Mesendoderm (in vitro differentiated cells): ENCODE measurements around the gene RUNDC3A.
"Not testable (repeated sequence)": the region's sequence is repeated elsewhere in the genome, so short reads cannot be mapped to it uniquely, and the experiment has no call there.

Experiments used
- DNase-seq: peaks from one replicate; pipeline ENCODE4 v3.0.0; 2013
- H2AK5ac ChIP-seq: 2 replicates; pipeline ENCODE4 v1.6.1; 2013; ENCODE audit warnings: low read length, inconsistent platforms
- H2BK120ac ChIP-seq: 2 replicates; pipeline ENCODE4 v1.6.1; 2013; ENCODE audit warnings: low read depth, mild to moderate bottlenecking, low read length, moderate library complexity, mixed read lengths
- H2BK15ac ChIP-seq: replicated peaks from 2 replicates; pipeline ENCODE4 v1.6.1; 2013; ENCODE audit warnings: low read depth, mild to moderate bottlenecking, moderate library complexity
- H2BK5ac ChIP-seq: 2 replicates; pipeline ENCODE4 v1.6.1; 2013; ENCODE audit warnings: low read length, inconsistent platforms
- H3K18ac ChIP-seq: 2 replicates; pipeline ENCODE4 v1.6.1; 2013; ENCODE audit warnings: mild to moderate bottlenecking, low read length, mixed read lengths
- H3K23ac ChIP-seq: one replicate; pipeline ENCODE4 v1.6.1; 2013; ENCODE audit warnings: low read length
- H3K27ac ChIP-seq: 2 replicates; pipeline ENCODE4 v1.5.1; 2013; ENCODE audit warnings: low read depth, mild to moderate bottlenecking, inconsistent platforms, low read length, moderate library complexity
- H3K27me3 ChIP-seq: 2 replicates; pipeline ENCODE4 v1.6.1; 2013; ENCODE audit warnings: low read length, control low read depth, mild to moderate bottlenecking, inconsistent platforms; ENCODE audit not compliant: insufficient read depth, poor library complexity
- H3K36me3 ChIP-seq: 2 replicates; pipeline ENCODE4 v1.6.1; 2013; ENCODE audit warnings: low read length, inconsistent platforms; ENCODE audit not compliant: control insufficient read depth, insufficient read depth
- H3K4ac ChIP-seq: one replicate; pipeline ENCODE4 v1.6.1; 2013; ENCODE audit warnings: low read depth, mild to moderate bottlenecking, low read length, moderate library complexity
- H3K4me1 ChIP-seq: 2 replicates; pipeline ENCODE4 v1.6.1; 2013; ENCODE audit warnings: low read depth, low read length, inconsistent platforms; ENCODE audit not compliant: control insufficient read depth
- H3K4me2 ChIP-seq: 2 replicates; pipeline ENCODE4 v1.6.1; 2013; ENCODE audit warnings: low read length
- H3K4me3 ChIP-seq: 2 replicates; pipeline ENCODE4 v1.5.1; 2013; ENCODE audit warnings: mild to moderate bottlenecking, low read length
- H3K56ac ChIP-seq: one replicate; pipeline ENCODE4 v1.6.1; 2013; ENCODE audit warnings: low read length
- H3K79me1 ChIP-seq: 2 replicates; pipeline ENCODE4 v1.6.1; 2013; ENCODE audit warnings: low read length, inconsistent platforms
- H3K79me2 ChIP-seq: 2 replicates; pipeline ENCODE4 v1.6.1; 2013; ENCODE audit warnings: mild to moderate bottlenecking, low read length; ENCODE audit not compliant: control insufficient read depth, insufficient read depth
- H3K9ac ChIP-seq: 2 replicates; pipeline ENCODE4 v1.6.1; 2013; ENCODE audit warnings: low read length, inconsistent platforms
- H4K5ac ChIP-seq: one replicate; pipeline ENCODE4 v1.6.1; 2013; ENCODE audit warnings: low read length
- H4K8ac ChIP-seq: one replicate; pipeline ENCODE4 v1.6.1; 2013; ENCODE audit warnings: low read depth, mild to moderate bottlenecking, control low read depth, low read length, moderate library complexity
- WGBS: extraction: QIAGEN DNeasy Blood & Tissue Kit; methylation state at CpG from one replicate; pipeline ENCODE4 v1.1.7; 2013; ENCODE audit warnings: low lambda C conversion rate, missing lambda C conversion rate; ENCODE audit not compliant: insufficient coverage; ENCODE audit errors: extremely low coverage; 5-methylcytosine and 5-hydroxymethylcytosine counted together

RUNDC3A gene

DNA sequence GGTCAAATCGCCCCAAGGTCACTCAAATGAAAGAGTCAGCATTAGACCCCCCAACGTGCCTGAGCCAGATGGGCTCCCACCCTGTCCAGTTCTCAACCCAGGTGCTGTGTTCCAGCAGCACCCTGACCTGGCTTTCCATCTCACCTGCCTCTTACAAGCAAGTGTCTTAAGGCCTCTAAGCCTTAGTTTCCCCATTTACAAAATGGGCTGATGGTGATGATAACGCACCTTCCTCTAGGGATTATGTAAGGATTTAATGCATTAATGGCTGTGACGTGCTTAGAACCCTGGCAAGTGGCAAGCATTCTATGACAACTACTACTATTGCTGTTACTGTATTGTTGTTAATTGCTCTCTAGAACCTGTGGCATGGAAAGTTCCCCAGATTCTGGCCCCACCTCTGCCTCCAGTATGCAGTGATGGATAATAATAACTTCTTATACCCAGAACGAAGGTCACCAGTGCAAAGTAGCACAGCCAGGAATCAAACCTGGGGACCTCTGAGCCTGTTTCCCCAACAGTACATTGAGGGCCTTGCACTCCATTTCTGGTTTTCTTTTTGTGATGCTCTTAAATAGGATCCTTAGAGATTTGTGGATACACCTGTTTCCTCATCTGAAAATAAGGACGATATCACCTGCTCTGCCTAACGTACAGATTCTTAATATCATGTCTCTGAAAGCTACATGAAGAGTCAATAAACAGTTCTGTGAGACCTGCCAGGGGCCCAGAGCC, 19.5 kb downstream of the RUNDC3A start:
- Histone ChIP-seq H3K18ac (no peak overlapping the region), H2BK5ac (no peak overlapping the region), H3K27me3 (no peaks in the 10 kb centered on the region), H3K56ac (no peak overlapping the region), H3K9ac (no peak overlapping the region), H3K79me2 (peaks cover 11% of the 10 kb centered on the region), H2BK120ac (no peak overlapping the region), H3K79me1 (peaks cover 6% of the 10 kb centered on the region), H3K4ac (no peak overlapping the region), H3K23ac (no peak overlapping the region), H3K4me1 (peaks cover 2% of the 10 kb centered on the region), H3K4me2 (no peak overlapping the region), H4K5ac (no peak overlapping the region), H4K8ac (no peak overlapping the region), H2AK5ac (peak overlapping the region; percentile 48), H3K27ac (no peak overlapping the region), H2BK15ac (no peak overlapping the region), H3K36me3 (no peaks in the 10 kb centered on the region), H3K4me3 (no peak overlapping the region)
- WGBS: no CpG with 5 or more reads among the region's 7 CpGs
- no peak for DNase-seq

DNA sequence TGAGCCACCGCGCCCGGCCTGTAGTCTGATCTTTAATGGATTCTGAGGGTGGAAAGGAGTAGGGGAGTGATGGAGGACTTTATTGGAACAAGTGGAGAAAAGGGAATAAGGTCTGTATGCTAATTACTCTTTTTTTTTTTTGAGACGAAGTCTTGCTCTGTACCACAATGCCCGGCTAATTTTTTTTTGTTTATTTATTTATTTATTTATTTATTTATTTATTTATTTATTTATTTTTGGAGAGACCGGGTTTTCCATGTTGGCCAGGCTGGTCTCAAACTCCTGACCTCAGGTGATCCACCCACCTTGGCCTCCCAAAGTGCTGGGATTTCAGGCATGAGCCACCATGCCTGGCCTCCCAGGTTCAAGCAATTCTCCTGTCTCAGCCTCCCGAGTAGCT, 21.1 kb downstream of the RUNDC3A start:
- not testable (repeated sequence) for H2BK5ac ChIP-seq, H2BK120ac ChIP-seq, H3K4me3 ChIP-seq, H3K9ac ChIP-seq, H3K4ac ChIP-seq, H4K5ac ChIP-seq, H3K27ac ChIP-seq, H3K4me1 ChIP-seq, H3K79me1 ChIP-seq, H2BK15ac ChIP-seq, H2AK5ac ChIP-seq, H3K23ac ChIP-seq, H3K79me2 ChIP-seq, H3K36me3 ChIP-seq, H3K4me2 ChIP-seq, H3K27me3 ChIP-seq, H3K56ac ChIP-seq, DNase-seq, H4K8ac ChIP-seq, H3K18ac ChIP-seq
- no CpG with 5 or more reads among the region's 7 CpGs for WGBS

DNA sequence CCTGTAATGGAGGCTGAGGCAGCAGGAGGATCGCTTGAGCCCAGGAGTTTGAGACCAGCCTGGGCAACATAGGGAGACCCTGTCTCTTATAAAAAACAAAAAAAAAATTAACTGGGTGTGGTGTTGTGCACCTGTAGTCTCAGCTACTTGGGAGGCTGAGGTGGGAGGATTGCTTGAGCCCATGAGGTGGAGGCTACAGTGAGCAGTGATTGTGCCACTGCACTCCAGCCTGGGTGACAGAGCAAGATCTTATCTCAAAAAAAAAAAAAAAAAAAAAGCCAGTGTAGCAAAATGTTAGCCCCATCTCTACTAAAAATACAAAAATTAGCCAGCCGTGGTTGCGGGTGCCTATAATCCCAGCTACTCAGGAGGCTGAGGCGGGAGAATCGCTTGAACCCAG, 21.9 kb downstream of the RUNDC3A start:
- H3K18ac ChIP-seq, H3K79me2 ChIP-seq, H3K27me3 ChIP-seq, H3K23ac ChIP-seq, DNase-seq, H3K36me3 ChIP-seq, H3K56ac ChIP-seq, H2BK120ac ChIP-seq, H2AK5ac ChIP-seq, H3K4me3 ChIP-seq, H4K8ac ChIP-seq, H3K4me2 ChIP-seq, H3K9ac ChIP-seq, H3K27ac ChIP-seq, H2BK5ac ChIP-seq, H3K4me1 ChIP-seq, H2BK15ac ChIP-seq, H3K79me1 ChIP-seq, H3K4ac ChIP-seq, H4K5ac ChIP-seq: not testable (repeated sequence)
- WGBS: no CpG with 5 or more reads among the region's 5 CpGs

DNA sequence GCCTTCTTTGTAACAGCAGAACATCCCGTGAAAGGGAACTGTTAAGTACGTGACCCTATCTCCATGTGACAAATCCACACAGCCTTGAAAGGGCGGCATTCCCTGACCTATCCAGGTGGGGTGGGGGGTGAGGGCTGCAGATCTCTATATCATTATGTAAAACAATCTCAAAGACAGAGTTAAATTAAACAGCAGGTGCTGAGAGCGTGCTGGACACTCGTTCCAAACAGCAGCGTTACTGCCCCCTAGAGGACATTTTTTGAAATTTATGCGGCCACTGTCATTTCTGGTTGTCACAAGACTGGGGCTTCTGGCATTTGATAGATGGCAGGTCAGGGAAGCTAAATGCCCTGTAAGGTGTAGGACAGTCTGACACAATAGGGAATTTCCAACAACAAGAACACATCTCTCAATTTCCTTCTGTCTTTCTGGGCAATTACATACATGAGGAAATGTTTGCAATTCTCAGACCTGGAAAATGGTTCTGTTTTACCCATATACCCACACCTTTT, 22.9 kb downstream of the RUNDC3A start:
- no peak overlapping the region for H2BK15ac ChIP-seq
- WGBS: no CpG with 5 or more reads among the region's 7 CpGs
- no peak overlapping the region for H3K4ac ChIP-seq
- no peaks in the 10 kb centered on the region for H3K36me3 ChIP-seq
- H4K8ac ChIP-seq: no peak overlapping the region
- H3K18ac ChIP-seq: no peak overlapping the region
- no peak overlapping the region for H3K23ac ChIP-seq
- H3K4me3 ChIP-seq: no peak overlapping the region
- no peak overlapping the region for H2BK5ac ChIP-seq
- H3K4me1 ChIP-seq: no peaks in the 10 kb centered on the region
- H3K9ac ChIP-seq: no peak overlapping the region
- no peak overlapping the region for H3K27ac ChIP-seq
- DNase-seq: peak; percentile 84
- no peak overlapping the region for H3K4me2 ChIP-seq
- no peaks in the 10 kb centered on the region for H3K27me3 ChIP-seq
- no peak overlapping the region for H4K5ac ChIP-seq
- H3K56ac ChIP-seq: no peak overlapping the region
- no peaks in the 10 kb centered on the region for H3K79me1 ChIP-seq
- no peaks in the 10 kb centered on the region for H3K79me2 ChIP-seq
- no peak overlapping the region for H2BK120ac ChIP-seq
- no peak overlapping the region for H2AK5ac ChIP-seq

DNA sequence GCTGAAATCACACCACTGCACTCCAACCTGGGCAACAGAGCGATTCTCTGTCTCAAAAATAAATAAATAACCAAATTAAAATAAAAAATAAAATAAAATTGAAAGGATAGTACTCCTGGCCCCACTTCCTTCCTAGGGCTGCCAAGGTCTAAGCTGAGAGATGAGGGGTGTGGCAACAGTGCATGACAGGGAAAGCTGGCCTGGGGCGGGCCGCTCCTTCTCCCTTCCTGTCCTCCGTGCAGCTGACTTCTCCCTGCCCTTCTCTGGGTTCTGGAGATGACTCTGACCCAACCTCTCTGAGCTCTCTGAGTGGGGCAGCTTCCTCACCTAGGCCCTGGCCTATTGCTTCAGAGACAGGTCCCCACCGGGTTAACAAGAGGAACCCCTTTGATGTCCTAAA, 25.0 kb downstream of the RUNDC3A start:
- Histone ChIP-seq H3K27me3 (no peaks in the 10 kb centered on the region), H3K18ac (no peak overlapping the region), H3K23ac (no peak overlapping the region), H3K56ac (no peak overlapping the region), H3K4me2 (no peak overlapping the region), H3K9ac (no peak overlapping the region), H3K79me1 (no peaks in the 10 kb centered on the region), H4K5ac (no peak overlapping the region), H2BK5ac (no peak overlapping the region), H3K36me3 (no peaks in the 10 kb centered on the region), H4K8ac (no peak overlapping the region), H2BK15ac (no peak overlapping the region), H3K4me3 (no peak overlapping the region), H3K4me1 (no peaks in the 10 kb centered on the region), H3K79me2 (no peaks in the 10 kb centered on the region), H2AK5ac (no peak overlapping the region), H3K27ac (no peak overlapping the region), H2BK120ac (no peak overlapping the region), H3K4ac (no peak overlapping the region)
- no peak for DNase-seq
- WGBS: no CpG with 5 or more reads among the region's 5 CpGs

DNA sequence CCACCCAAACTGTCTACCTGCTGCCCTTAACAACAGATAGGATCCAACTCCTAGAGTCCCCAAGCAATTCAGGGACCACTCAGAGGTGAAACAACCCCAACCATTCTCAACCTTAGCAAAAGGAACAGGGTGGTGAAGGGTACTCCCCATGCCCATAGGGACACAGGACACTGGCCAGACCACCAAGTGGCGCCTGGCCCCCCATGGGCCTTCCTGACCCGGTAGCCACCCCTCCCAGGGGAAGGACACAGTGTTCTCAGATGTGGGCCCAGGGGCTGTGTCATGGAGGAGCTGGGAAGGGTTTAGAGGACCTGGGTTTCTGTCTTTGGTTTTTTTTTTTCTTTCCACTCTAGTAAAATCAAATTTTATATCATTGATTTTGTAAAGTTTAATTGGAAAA, 25.9 kb downstream of the RUNDC3A start:
- Histone ChIP-seq H3K79me1 (no peaks in the 10 kb centered on the region), H2BK15ac (no peak overlapping the region), H3K56ac (no peak overlapping the region), H3K9ac (no peak overlapping the region), H3K27me3 (no peaks in the 10 kb centered on the region), H4K5ac (no peak overlapping the region), H3K27ac (no peak overlapping the region), H3K4me3 (no peak overlapping the region), H3K36me3 (no peaks in the 10 kb centered on the region), H2BK120ac (no peak overlapping the region), H3K23ac (no peak overlapping the region), H4K8ac (no peak overlapping the region), H3K4me2 (no peak overlapping the region), H3K79me2 (no peaks in the 10 kb centered on the region), H3K4ac (no peak overlapping the region), H3K4me1 (no peaks in the 10 kb centered on the region), H2BK5ac (no peak overlapping the region), H3K18ac (no peak overlapping the region), H2AK5ac (no peak overlapping the region)
- no CpG with 5 or more reads among the region's 2 CpGs for WGBS
- DNase-seq: no peak
